Stomach smooth muscle (tissue), 2 donors: ENCODE measurements around the gene STH.

ENCODE experiments used
- H3K27ac ChIP-seq: one replicate; pipeline ENCODE4 v1.7.0; 2013; ENCODE audit warnings: mild to moderate bottlenecking, low read length, inconsistent platforms
- H3K27me3 ChIP-seq, 2 donors: one replicate each; pipeline ENCODE4 v1.7.0; 2013; ENCODE audit warnings: low read length in 2 of 2; ENCODE audit not compliant: insufficient read depth in 2 of 2, control insufficient read depth in 1 of 2
- H3K36me3 ChIP-seq, 2 donors: one replicate each; pipeline ENCODE4 v1.7.0; 2013; ENCODE audit warnings: low read length in 2 of 2; ENCODE audit not compliant: control insufficient read depth in 2 of 2, insufficient read depth in 2 of 2
- H3K4me1 ChIP-seq: one replicate; pipeline ENCODE4 v1.7.0; 2013; ENCODE audit warnings: low read length; ENCODE audit not compliant: control insufficient read depth, insufficient read depth
- H3K4me3 ChIP-seq, 2 donors: one replicate each; pipeline ENCODE4 v1.7.0; 2013; ENCODE audit warnings: low read length in 2 of 2
- H3K9ac ChIP-seq, 2 donors: one replicate each; pipeline ENCODE4 v1.7.0; 2013; ENCODE audit warnings: low read length in 2 of 2, mild to moderate bottlenecking in 1 of 2
- H3K9me3 ChIP-seq, 2 donors: one replicate each; pipeline ENCODE4 v1.7.0; 2013; ENCODE audit warnings: low read length in 2 of 2; ENCODE audit not compliant: control insufficient read depth in 2 of 2
- donor health status: healthy.
- donor health status: Pancreatic carcinoma.

STH gene

DNA sequence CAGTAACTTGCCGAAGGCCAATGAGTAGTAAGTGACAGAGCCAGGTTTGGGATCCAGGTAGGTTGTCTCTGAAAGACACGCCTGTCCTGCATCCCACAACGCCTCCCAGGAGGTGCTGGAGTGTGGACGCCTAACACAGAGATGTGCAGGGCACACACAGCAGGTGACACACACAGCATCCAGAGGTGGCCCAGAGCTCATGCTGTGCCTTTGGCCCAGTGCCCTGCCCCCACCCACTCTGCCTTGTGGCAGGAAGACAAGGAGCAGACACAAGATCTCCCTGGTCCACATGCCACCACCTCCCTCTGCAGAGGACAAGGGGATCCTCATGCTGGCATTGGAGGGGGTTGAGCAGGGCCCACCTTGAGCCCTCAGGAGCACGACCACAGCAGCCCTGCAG lies 14.7 kb upstream of the STH start:
- no peaks in the 10 kb centered on the region for H3K36me3 ChIP-seq
- no peaks in the 10 kb centered on the region for H3K9me3 ChIP-seq
- no peak overlapping the region for H3K9ac ChIP-seq
- no peak overlapping the region for H3K4me3 ChIP-seq
- no peaks in the 10 kb centered on the region for H3K27me3 ChIP-seq
- H3K27ac ChIP-seq = no peak overlapping the region
- H3K4me1 ChIP-seq = peaks cover 2% of the 10 kb centered on the region

DNA sequence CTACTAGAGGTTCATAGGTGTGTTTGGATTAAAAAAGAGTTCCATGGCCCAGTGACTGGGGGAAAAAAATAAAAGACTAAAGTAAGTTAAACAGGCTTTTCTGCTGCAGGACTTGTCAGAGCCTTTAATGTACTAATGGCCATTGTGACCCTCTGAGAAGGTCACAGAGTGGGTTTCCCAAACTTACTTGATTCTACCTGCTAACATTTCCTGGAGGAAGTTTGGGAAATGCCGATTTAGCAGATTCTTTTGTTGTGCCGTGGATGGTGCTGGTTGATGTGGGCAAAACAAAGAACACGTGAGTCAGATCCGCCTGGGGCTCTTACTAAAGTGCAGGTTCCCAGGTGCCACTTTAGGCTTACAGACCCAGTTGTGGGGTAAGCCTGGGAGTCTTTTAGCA lies 13.6 kb upstream of the STH start:
- H3K27me3 ChIP-seq = no peaks in the 10 kb centered on the region
- no peak overlapping the region for H3K27ac ChIP-seq
- no peaks in the 10 kb centered on the region for H3K9me3 ChIP-seq
- no peaks in the 10 kb centered on the region for H3K36me3 ChIP-seq
- peaks cover 2% of the 10 kb centered on the region for H3K4me1 ChIP-seq
- no peak overlapping the region for H3K9ac ChIP-seq
- H3K4me3 ChIP-seq = no peak overlapping the region

DNA sequence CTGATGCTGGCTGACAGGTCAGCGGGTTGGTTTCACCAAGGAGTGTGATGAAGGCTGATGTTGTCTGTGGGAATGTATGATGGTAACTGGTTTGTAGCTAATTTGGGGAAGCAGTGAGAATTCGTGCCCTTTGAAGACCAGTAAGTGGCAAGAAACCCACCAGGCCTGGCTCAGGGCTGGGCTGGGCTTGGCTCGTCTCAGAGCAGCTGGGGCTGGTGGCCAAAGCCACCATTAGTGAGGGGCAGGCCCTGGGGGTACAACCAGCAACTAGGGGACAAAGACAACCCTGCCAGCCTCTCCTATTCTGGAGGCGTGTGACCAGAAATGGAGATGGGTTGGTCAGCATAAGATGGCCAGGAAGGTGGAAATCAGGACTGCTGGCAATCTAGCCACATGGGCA lies 13.0 kb upstream of the STH start:
- H3K9me3 ChIP-seq = no peaks in the 10 kb centered on the region
- H3K4me1 ChIP-seq = peaks cover 2% of the 10 kb centered on the region
- no peak overlapping the region for H3K9ac ChIP-seq
- H3K4me3 ChIP-seq = no peak overlapping the region
- no peak overlapping the region for H3K27ac ChIP-seq
- no peaks in the 10 kb centered on the region for H3K27me3 ChIP-seq
- no peaks in the 10 kb centered on the region for H3K36me3 ChIP-seq

DNA sequence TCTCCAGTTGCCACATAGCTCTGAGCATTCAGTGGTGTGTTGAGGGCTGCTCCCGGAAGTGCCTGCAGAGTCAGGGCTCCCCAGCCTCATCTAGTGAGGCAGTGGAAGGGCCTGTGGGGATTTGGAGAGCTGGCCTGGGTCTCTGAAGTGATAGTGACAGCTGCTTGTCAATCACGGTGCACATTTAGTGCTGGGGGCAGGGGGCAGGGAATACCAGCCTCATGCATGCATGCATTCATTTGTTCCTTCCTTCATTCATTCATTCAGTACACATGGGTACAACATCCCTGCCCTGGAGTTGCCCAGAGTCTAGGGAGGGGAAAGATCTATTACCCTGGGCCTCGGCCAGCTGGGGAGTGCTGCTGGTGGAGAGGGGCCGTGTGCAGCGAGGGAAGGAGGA lies 11.3 kb upstream of the STH start:
- H3K27ac ChIP-seq = no peak overlapping the region
- no peaks in the 10 kb centered on the region for H3K9me3 ChIP-seq
- H3K4me3 ChIP-seq = no peak overlapping the region
- no peaks in the 10 kb centered on the region for H3K36me3 ChIP-seq
- H3K27me3 ChIP-seq = no peaks in the 10 kb centered on the region
- H3K4me1 ChIP-seq = peaks cover 2% of the 10 kb centered on the region
- no peak overlapping the region for H3K9ac ChIP-seq

DNA sequence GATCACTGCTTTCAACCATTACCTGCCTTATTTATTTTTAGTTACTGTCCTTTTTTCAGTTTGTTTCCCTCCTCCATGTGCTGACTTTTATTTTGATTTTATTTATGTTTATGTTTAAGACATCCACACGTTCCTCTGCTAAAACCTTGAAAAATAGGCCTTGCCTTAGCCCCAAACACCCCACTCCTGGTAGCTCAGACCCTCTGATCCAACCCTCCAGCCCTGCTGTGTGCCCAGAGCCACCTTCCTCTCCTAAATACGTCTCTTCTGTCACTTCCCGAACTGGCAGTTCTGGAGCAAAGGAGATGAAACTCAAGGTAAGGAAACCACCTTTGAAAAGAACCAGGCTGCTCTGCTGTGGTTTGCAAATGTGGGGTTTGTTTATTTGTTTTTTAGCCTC lies 9.3 kb upstream of the STH start:
- Histone ChIP-seq H3K36me3 (no peaks in the 10 kb centered on the region), H3K9ac (no peak overlapping the region), H3K4me1 (no peaks in the 10 kb centered on the region), H3K9me3 (no peaks in the 10 kb centered on the region), H3K27me3 (no peaks in the 10 kb centered on the region), H3K27ac (no peak overlapping the region), H3K4me3 (no peak overlapping the region)

DNA sequence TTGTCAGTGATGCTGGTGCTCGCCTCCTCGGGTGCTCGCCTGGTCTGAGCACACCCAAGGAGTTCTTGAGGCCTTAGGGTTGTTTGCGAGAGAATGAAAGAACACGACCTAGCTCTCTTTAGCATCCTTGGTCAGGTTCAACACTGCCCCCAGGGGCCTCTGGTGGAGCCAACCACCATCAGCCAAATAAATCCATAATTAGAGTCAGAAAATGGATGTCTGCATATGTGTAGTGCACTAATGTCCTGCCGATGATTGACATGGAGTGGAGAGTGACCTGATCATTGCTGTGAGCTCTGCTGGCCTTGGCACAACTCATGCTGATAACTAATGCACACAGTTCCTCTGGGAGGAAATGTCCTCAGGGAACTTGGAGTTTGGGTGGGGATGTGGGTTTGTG lies 8.2 kb upstream of the STH start:
- Histone ChIP-seq H3K4me3 (no peak overlapping the region), H3K27me3 (no peaks in the 10 kb centered on the region), H3K9ac (no peak overlapping the region), H3K9me3 (no peaks in the 10 kb centered on the region), H3K4me1 (no peaks in the 10 kb centered on the region), H3K27ac (no peak overlapping the region), H3K36me3 (no peaks in the 10 kb centered on the region)

DNA sequence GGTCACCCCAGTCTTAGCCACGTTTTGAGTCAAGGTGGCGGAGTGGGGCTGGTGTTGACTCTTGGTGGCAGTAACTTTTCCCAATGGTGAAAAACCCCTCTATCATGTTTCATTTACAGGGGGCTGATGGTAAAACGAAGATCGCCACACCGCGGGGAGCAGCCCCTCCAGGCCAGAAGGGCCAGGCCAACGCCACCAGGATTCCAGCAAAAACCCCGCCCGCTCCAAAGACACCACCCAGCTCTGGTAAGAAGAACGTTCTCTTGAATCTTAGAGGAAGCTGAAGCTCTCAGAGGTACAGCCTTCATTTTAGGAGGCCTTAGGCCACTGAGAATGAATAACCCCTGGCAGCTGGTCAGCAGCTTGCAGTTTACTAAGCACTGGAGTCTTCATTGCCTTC lies 7.7 kb upstream of the STH start:
- no peak overlapping the region for H3K4me3 ChIP-seq
- H3K4me1 ChIP-seq = no peaks in the 10 kb centered on the region
- H3K36me3 ChIP-seq = no peaks in the 10 kb centered on the region
- H3K9me3 ChIP-seq = no peaks in the 10 kb centered on the region
- H3K9ac ChIP-seq = no peak overlapping the region
- H3K27ac ChIP-seq = no peak overlapping the region
- no peaks in the 10 kb centered on the region for H3K27me3 ChIP-seq

DNA sequence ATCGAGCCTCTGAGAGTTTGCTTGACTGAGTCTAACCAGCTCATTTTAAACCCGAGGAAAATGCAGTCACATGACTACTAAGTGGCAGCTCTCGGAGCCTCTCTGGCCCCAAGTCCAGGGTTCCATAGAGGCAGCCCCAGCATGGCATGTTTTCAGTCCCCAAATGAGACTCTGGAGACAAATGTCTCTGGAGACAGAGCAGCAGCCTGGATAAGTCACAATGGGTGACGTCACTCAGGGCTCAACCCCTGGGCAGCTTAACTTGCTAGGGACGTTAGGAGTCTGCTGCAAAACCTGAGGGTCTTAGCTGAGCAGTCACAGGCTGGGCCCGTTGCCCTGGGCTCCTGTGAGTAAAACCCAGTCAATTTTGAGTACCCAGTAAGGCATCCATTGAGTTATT lies 6.9 kb upstream of the STH start:
- no peak overlapping the region for H3K4me3 ChIP-seq
- no peaks in the 10 kb centered on the region for H3K36me3 ChIP-seq
- H3K27me3 ChIP-seq = no peaks in the 10 kb centered on the region
- H3K9me3 ChIP-seq = no peaks in the 10 kb centered on the region
- H3K27ac ChIP-seq = no peak overlapping the region
- no peak overlapping the region for H3K9ac ChIP-seq
- no peaks in the 10 kb centered on the region for H3K4me1 ChIP-seq

DNA sequence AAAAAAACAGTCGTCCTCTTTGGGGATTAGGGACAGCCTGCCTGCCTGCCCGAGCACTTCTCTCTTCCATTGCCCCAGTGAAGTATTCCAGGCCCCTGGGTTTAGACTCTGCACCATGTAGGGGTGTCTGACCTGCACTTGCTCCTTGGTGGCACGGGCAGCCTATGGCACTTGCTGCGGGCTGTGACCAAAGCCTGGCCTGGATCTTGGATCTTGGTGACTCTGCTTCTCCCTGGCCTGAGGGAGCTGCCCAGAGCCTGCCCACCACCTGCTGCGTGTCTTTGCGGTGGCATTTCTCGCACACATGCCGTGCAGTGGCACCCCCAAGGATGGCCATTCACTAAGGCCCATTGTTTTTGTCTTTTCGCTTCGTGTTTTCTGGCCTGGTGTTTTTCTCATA lies 6.1 kb upstream of the STH start:
- no peak overlapping the region for H3K27ac ChIP-seq

DNA sequence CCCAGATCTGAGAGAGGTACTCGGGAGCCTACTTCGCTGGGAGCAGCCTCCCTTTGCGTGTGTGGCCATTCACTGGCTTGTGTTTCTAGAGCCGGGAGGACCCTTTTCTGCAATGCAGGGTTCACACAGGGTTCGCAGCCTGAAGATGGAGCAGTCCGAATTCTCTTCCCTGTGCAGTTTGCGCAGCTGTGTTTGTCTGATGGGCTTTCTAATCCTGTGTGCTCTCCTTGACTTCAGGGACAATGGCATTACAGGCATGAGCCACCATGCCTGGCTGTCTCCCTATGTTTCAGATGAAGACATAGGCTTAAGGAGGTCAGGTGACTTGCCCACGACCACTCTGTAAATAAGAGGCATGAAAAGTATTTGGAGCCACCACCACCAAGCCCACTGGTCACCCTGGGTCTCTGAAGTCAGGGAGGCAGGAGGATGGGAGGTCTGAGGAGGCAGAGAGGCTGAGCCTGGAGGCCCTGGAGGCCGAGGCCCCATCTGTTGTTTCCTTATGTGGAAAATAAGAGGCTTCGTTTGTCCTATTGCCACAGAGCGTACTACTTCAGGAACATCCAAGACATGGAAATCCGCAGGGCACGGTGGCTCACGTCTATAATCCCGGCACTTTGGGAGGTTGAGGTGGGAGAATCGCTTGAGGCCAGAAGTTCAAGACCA lies 5.0 kb upstream of the STH start:
- Histone ChIP-seq H3K36me3 (no peaks in the 10 kb centered on the region), H3K4me3 (no peak overlapping the region), H3K27ac (no peak overlapping the region), H3K27me3 (no peaks in the 10 kb centered on the region), H3K4me1 (no peaks in the 10 kb centered on the region), H3K9me3 (no peaks in the 10 kb centered on the region), H3K9ac (no peak overlapping the region)

More for the DNA sequence above, 6.1 kb upstream of the STH start:
- no peaks in the 10 kb centered on the region for H3K36me3 ChIP-seq
- no peak overlapping the region for H3K9ac ChIP-seq
- H3K9me3 ChIP-seq = no peaks in the 10 kb centered on the region
- no peaks in the 10 kb centered on the region for H3K27me3 ChIP-seq
- H3K4me1 ChIP-seq = no peaks in the 10 kb centered on the region
- H3K4me3 ChIP-seq = no peak overlapping the region

DNA sequence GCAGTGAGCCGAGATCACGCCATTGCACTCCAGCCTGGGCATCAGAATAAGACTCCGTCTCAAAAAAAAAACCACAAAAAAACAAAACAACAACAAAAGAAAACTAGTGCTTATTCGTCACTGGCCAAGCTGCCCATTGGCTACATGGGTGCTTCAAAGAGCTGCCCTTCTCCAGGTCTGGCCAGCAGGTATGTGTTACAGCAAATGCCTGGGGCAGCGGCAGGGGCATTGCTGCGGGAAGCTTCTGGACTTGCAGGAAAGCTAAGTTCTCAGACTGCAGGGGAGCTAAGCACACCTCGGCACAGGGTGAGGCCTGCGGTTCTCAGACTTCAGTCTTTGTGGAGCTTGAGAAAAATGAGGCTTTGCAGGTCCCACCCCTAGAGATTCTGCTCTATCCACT lies 4.1 kb upstream of the STH start:
- Histone ChIP-seq H3K9me3 (no peaks in the 10 kb centered on the region), H3K4me3 (no peak overlapping the region), H3K27ac (no peak overlapping the region), H3K4me1 (no peaks in the 10 kb centered on the region), H3K36me3 (no peaks in the 10 kb centered on the region), H3K27me3 (no peaks in the 10 kb centered on the region), H3K9ac (no peak overlapping the region)
